Ectodermal cell (in vitro differentiated cells): Measurements from ENCODE around the gene KRTAP4-7.
"Not testable (repeated sequence)": the region's sequence is repeated elsewhere in the genome, so short reads cannot be mapped to it uniquely, and the experiment has no call there.

Experiments used
- H3K27ac ChIP-seq: 2 replicates; pipeline ENCODE4 v1.7.0; 2013; ENCODE audit warnings: mild to moderate bottlenecking, low read depth, low read length; ENCODE audit not compliant: insufficient read depth, poor library complexity, severe bottlenecking
- H3K27me3 ChIP-seq: 2 replicates; pipeline ENCODE4 v1.7.0; 2013; ENCODE audit warnings: mild to moderate bottlenecking, low read length; ENCODE audit not compliant: insufficient read depth, control insufficient read depth, poor library complexity, severe bottlenecking
- H3K36me3 ChIP-seq: one replicate; pipeline ENCODE4 v1.7.0; 2013; ENCODE audit warnings: low read length; ENCODE audit not compliant: control insufficient read depth, insufficient read depth
- H3K4me1 ChIP-seq: one replicate; pipeline ENCODE4 v1.7.0; 2013; ENCODE audit warnings: low read length; ENCODE audit not compliant: control insufficient read depth, insufficient read depth
- H3K4me3 ChIP-seq: 2 replicates; pipeline ENCODE4 v1.7.0; 2013; ENCODE audit warnings: low read depth, low read length, control low read depth; ENCODE audit not compliant: insufficient read depth
- H3K9me3 ChIP-seq: 2 replicates; pipeline ENCODE4 v1.7.0; 2013; ENCODE audit warnings: mild to moderate bottlenecking, low read length, moderate library complexity; ENCODE audit not compliant: control insufficient read depth
- WGBS, 2 experiments: methylation state at CpG; one replicate each; pipeline ENCODE4 v1.1.7; 2013; ENCODE audit warnings: missing lambda C conversion rate in 2 of 2; 5-methylcytosine and 5-hydroxymethylcytosine counted together

KRTAP4-7 gene

DNA sequence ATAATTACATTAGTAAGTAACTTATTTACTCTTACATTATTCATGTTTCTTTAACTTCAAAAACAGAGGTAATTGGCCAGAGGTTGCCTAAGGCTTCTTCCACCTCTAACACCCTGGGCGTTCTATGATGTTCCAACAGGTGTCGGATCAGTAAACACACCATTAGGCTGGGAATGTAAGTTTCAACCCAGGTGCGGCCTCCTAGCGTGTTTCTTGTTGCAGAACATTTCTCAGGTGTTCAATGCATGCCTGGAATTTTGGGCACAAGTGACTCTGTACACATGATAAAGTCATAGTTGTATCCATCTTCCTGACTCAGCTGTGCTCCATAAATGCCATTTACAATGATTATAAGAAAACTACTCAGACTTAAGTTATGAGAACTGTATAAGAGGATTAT, 29.9 kb upstream of the KRTAP4-7 start:
- 95% methylated on average over 4 of the region's 4 CpGs for WGBS, 2 experiments
- H3K9me3 ChIP-seq, result no peaks in the 10 kb centered on the region
- H3K4me3 ChIP-seq, result no peak overlapping the region
- H3K27me3 ChIP-seq, result no peaks in the 10 kb centered on the region
- no peaks in the 10 kb centered on the region for H3K4me1 ChIP-seq
- no peak overlapping the region for H3K27ac ChIP-seq
- no peaks in the 10 kb centered on the region for H3K36me3 ChIP-seq

DNA sequence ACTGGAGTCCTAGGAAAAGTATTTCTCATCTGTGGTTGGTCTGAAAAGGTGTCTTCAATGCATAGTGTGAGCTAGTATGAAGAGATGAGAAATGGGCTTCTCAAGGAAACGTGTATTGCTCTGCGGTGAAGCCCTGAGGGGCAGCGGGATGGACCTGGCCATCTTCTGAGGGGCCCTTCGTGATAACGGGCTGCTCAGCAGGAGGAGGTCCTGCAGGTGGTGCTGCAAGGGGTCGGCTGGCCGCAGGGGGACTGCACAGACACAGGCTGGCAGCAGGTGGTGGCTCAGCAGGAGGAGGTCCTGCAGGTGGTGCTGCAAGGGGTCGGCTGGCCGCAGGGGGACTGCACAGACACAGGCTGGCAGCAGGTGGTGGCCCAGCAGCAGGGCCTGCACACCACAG, 29.4 kb upstream of the KRTAP4-7 start:
- not testable (repeated sequence) for H3K4me3 ChIP-seq, H3K4me1 ChIP-seq, H3K27ac ChIP-seq, H3K27me3 ChIP-seq, H3K36me3 ChIP-seq, H3K9me3 ChIP-seq
- 92 to 95% methylated on average over 7 to 9 of the region's 9 CpGs for WGBS, 2 experiments

DNA sequence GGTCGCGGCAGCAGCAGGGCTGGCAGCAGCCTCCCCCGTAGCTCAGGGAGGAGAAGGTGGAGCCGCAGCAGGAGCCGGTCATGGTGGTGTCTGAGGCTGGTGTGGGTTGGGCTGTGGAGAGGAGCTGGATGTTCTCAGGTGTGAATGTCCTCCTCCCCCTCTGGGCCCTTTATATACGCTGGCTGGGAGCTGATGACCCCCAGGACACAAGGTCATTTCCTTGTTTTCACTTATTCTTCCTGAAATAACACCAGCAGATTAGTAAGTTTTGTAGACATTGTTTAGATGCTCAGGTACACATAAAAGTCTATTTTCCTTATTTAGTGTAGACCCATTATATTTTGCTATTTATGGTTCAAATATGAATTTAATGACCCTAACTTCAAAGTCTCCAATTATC, 28.8 kb upstream of the KRTAP4-7 start, which contains the start of gene KRTAP2-2:
Gene KRTAP2-2, minus strand, starts transcription at position 101 of the 400 bp plus-strand sequence. Its CDS starts 19 bp downstream, at position 82.
- 83% methylated on average over 1 of the region's 6 CpGs; no CpG with 5 or more reads in 1 of the 2 experiments for WGBS, 2 experiments
- not testable (repeated sequence) for H3K4me1 ChIP-seq, H3K27me3 ChIP-seq, H3K9me3 ChIP-seq, H3K36me3 ChIP-seq, H3K27ac ChIP-seq, H3K4me3 ChIP-seq

GRCh38 chr17:41057547-41057946, 26.4 kb upstream of the KRTAP4-7 start:
- 100% methylated on average over 1 of the region's 1 CpG; no CpG with 5 or more reads in 1 of the 2 experiments for WGBS, 2 experiments
- Histone ChIP-seq H3K27ac (no peak overlapping the region), H3K27me3 (no peaks in the 10 kb centered on the region), H3K9me3 (no peaks in the 10 kb centered on the region), H3K4me3 (no peak overlapping the region), H3K36me3 (no peaks in the 10 kb centered on the region), H3K4me1 (no peaks in the 10 kb centered on the region)

DNA sequence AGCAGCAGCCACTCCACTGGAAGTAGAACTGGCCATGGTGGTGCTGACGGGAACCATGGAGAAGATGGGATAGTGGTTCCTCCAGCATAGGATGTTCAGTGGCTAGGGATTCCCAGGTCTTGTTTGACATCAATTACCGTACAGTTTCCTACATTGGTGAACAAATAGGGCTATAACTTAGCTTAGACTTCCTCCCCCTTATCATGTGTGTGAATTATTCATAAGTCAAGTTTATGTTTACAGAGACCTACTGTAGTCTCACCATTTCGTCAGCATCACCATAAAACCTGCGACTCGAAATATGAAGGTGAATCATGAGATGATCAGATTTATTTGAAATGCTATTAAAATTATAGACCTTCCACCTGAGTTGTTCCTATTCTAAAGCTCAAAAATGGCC, 25.2 kb upstream of the KRTAP4-7 start:
- Histone ChIP-seq H3K4me3 (no peak overlapping the region), H3K36me3 (no peaks in the 10 kb centered on the region), H3K27ac (no peak overlapping the region), H3K4me1 (no peaks in the 10 kb centered on the region), H3K9me3 (no peaks in the 10 kb centered on the region), H3K27me3 (no peaks in the 10 kb centered on the region)
- 86 to 95% methylated on average over 2 to 5 of the region's 5 CpGs for WGBS, 2 experiments

- WGBS, 2 experiments, result 79 to 85% methylated on average over 10 to 11 of the region's 31 CpGs
- not testable (repeated sequence) for H3K4me3 ChIP-seq, H3K27me3 ChIP-seq, H3K27ac ChIP-seq, H3K4me1 ChIP-seq, H3K36me3 ChIP-seq, H3K9me3 ChIP-seq
Measured at GRCh38 chr17:41059276-41060051, 24.5 kb upstream of the KRTAP4-7 start.

- Histone ChIP-seq H3K27me3 (no peaks in the 10 kb centered on the region), H3K4me3 (no peak within 1 kb of the TSS), H3K9me3 (no peaks in the 10 kb centered on the region), H3K4me1 (no peaks in the 10 kb centered on the region), H3K36me3 (no peaks in the 10 kb centered on the region), H3K27ac (no peak within 1 kb of the TSS)
- WGBS, 2 experiments, result 89 to 91% methylated on average over 6 of the region's 6 CpGs
Measured at GRCh38 chr17:41060052-41060604, 23.8 kb upstream of the KRTAP4-7 start, which contains the start of gene KRTAP2-3. TSS of gene KRTAP2-3 (minus strand) at chr17:41060114. CDS start at chr17:41060050, 64 bp downstream.

GRCh38 chr17:41061964-41062363, 22.0 kb upstream of the KRTAP4-7 start:
- Histone ChIP-seq H3K27me3 (no peaks in the 10 kb centered on the region), H3K27ac (no peak overlapping the region), H3K9me3 (no peaks in the 10 kb centered on the region), H3K4me1 (no peaks in the 10 kb centered on the region), H3K36me3 (no peaks in the 10 kb centered on the region), H3K4me3 (no peak overlapping the region)
- 85 to 91% methylated on average over 1 of the region's 1 CpG for WGBS, 2 experiments

- H3K4me1 ChIP-seq, result no peaks in the 10 kb centered on the region
- no peaks in the 10 kb centered on the region for H3K36me3 ChIP-seq
- 94 to 95% methylated on average over 2 to 4 of the region's 4 CpGs for WGBS, 2 experiments
- no peaks in the 10 kb centered on the region for H3K27me3 ChIP-seq
- no peaks in the 10 kb centered on the region for H3K9me3 ChIP-seq
- no peak overlapping the region for H3K27ac ChIP-seq
- H3K4me3 ChIP-seq, result no peak overlapping the region
Measured at GRCh38 chr17:41063449-41063848, 20.5 kb upstream of the KRTAP4-7 start.

DNA sequence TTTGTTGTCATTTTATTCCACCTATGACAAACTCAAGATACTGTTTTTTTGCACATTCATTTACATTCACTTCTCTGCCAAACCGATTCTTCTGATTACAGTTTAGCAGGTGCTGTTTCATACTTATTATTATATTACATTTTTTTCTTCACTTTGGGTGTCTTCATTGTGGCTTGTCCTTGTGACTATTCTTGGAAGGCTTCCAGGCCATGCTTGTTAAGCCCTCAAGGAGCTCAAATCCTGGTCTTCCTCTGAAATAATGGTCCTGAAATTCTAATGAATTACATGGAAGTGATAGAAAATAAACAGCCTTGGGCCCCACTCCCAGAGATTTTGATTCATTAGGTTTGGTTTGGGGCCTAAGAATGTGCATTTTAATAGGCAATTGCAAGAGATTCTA, 19.6 kb upstream of the KRTAP4-7 start:
- Histone ChIP-seq H3K27ac (no peak overlapping the region), H3K36me3 (no peaks in the 10 kb centered on the region)
- 92% methylated on average over 1 of the region's 1 CpG; no CpG with 5 or more reads in 1 of the 2 experiments for WGBS, 2 experiments

More for the DNA sequence above, 19.6 kb upstream of the KRTAP4-7 start:
- Histone ChIP-seq H3K27me3 (no peaks in the 10 kb centered on the region), H3K4me1 (no peaks in the 10 kb centered on the region), H3K9me3 (no peaks in the 10 kb centered on the region), H3K4me3 (no peak overlapping the region)
